ENCODE results near the gene PRDM15. TPM values are rescaled to one million over a fixed set of nuclear protein-coding genes. Genes with fewer than 3 reads are reported as not detected.
A peak's percentile ranks its signal among the peaks of the same experiment; 100 is the strongest.

PRDM15 gene
- total and polyA plus RNA-seq, 8 donors = 6.2 to 10.0 (median 7.3) TPM

GRCh38 chr21:41917531-41917930 is 38.4 kb upstream of the PRDM15 start:
- ATAC-seq = no peak
- no peak overlapping the region for H3K4me3 ChIP-seq
- H3K27ac ChIP-seq = no peak overlapping the region
- no peak for TF ChIP-seq CTCF (IDR thresholded peaks at IDR 0.05)
- H3K9me3 ChIP-seq = no peaks in the 10 kb centered on the region
- H3K36me3 ChIP-seq = peaks cover 0 to 51% of the 10 kb centered on the region in 2 donors
- no peak for DNase-seq
- intact Hi-C loops (cut with DNase I) = no loop called here
- H3K27me3 ChIP-seq = no peaks in the 10 kb centered on the region
- no peaks in the 10 kb centered on the region for H3K4me1 ChIP-seq

GRCh38 chr21:41916888-41917433 is 37.8 kb upstream of the PRDM15 start:
- Histone ChIP-seq H3K4me3 (no peak overlapping the region), H3K9me3 (no peaks in the 10 kb centered on the region), H3K4me1 (no peaks in the 10 kb centered on the region), H3K27ac (no peak overlapping the region), H3K36me3 (peaks cover 0 to 57% of the 10 kb centered on the region in 2 donors), H3K27me3 (no peaks in the 10 kb centered on the region)
- DNase-seq (no peak), ATAC-seq (no peak)
- intact Hi-C loops (cut with DNase I) = no loop called here
- no peak for TF ChIP-seq CTCF (IDR thresholded peaks at IDR 0.05)

GRCh38 chr21:41914965-41915364 is 35.8 kb upstream of the PRDM15 start:
- Histone ChIP-seq H3K9me3 (no peaks in the 10 kb centered on the region), H3K36me3 (peaks cover 0 to 72% of the 10 kb centered on the region in 2 donors), H3K4me1 (no peaks in the 10 kb centered on the region), H3K4me3 (no peak overlapping the region), H3K27ac (no peak overlapping the region), H3K27me3 (no peaks in the 10 kb centered on the region)
- ATAC-seq = no peak
- no peak for DNase-seq
- TF ChIP-seq CTCF (IDR thresholded peaks at IDR 0.05) = no peak
- intact Hi-C loops (cut with DNase I) = no loop called here

GRCh38 chr21:41914358-41914757 is 35.2 kb upstream of the PRDM15 start:
- Histone ChIP-seq H3K36me3 (peaks cover 0 to 73% of the 10 kb centered on the region in 2 donors), H3K4me1 (no peaks in the 10 kb centered on the region), H3K9me3 (no peaks in the 10 kb centered on the region), H3K27me3 (no peaks in the 10 kb centered on the region), H3K4me3 (no peak overlapping the region), H3K27ac (no peak overlapping the region)
- TF ChIP-seq CTCF (IDR thresholded peaks at IDR 0.05) = no peak
- ATAC-seq = no peak
- intact Hi-C loops (cut with DNase I) = no loop called here
- peak in 1 of 4 donors; percentile 66 for DNase-seq

- no peak overlapping the region for H3K4me3 ChIP-seq
- intact Hi-C loops (cut with DNase I) = no loop called here
- no peaks in the 10 kb centered on the region for H3K4me1 ChIP-seq
- TF ChIP-seq CTCF (IDR thresholded peaks at IDR 0.05) = no peak
- no peaks in the 10 kb centered on the region for H3K9me3 ChIP-seq
- peaks cover 0 to 82% of the 10 kb centered on the region in 2 donors for H3K36me3 ChIP-seq
- no peaks in the 10 kb centered on the region for H3K27me3 ChIP-seq
- no peak overlapping the region for H3K27ac ChIP-seq
- ATAC-seq = no peak
- DNase-seq = peak in 1 of 4 donors; percentile 61
Observed at GRCh38 chr21:41913230-41913629, 34.1 kb upstream of the PRDM15 start.

All from left lung (tissue), 10 donors.